GM12801 (cell line): ENCODE results near the gene ICE2.

Source experiments
- CTCF ChIP-seq: IDR thresholded peaks from one replicate; pipeline ENCODE4 v1.5.1; 2011; ENCODE audit warnings: control low read depth; ENCODE audit not compliant: insufficient read length; ENCODE audit errors: extremely low read depth

The ICE2 gene

GRCh38 chr15:60520825-60521368, 42.0 kb upstream of the ICE2 start:
- peak; percentile 86 for TF ChIP-seq CTCF

- no peak for TF ChIP-seq CTCF
Observed at GRCh38 chr15:60520013-60520824, 41.3 kb upstream of the ICE2 start.

DNA sequence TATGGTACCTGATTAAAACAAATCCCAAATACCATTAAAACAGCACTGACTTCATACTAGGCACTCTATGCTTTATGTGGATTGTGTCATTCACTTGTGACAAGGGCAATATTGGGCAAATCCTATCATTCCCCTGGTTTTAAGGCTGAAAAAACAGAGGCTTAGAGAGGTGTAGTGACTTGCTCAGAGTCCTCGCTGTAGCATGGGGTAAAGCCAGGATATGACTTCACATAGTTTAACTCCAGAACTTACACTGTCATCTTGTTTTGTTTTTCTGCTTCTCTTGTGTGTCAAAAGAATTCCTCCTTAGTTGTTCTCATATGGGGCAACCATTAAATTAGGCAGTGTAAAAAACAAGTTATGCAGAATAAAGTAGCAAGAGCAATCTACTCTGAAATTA, 40.3 kb upstream of the ICE2 start:
- TF ChIP-seq CTCF: no peak

GRCh38 chr15:60518511-60518910, 39.6 kb upstream of the ICE2 start:
- TF ChIP-seq CTCF: no peak

DNA sequence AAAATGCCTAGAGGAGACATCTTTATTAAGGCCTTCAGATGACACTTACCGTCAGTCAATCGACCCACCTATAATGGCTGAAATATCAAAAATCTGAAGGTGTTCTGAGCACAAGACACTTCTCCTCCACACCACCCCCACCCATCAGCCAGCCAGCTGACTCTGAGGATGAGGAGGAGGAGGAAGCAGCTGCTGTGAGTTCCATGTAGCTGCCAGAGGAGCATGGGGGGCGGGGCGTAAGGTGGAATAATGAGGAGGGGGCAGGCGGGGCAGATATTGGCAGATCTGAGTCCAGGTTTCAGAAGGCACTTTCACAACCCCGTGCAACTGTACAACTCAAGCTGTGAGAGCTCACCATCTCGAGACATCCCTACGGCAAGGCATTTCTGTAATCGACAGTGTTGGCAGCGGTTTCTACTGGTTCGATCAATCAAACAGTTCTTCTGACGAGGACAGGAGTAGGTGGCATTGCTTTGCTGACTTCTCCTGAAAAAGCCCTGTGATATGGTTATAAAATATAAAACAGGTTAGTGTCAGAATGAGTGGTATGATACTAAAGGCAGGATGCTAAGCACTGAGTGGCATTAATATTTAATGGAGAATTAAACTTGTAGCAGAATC, 35.4 kb upstream of the ICE2 start:
- TF ChIP-seq CTCF: no peak

GRCh38 chr15:60513676-60514075, 34.7 kb upstream of the ICE2 start:
- TF ChIP-seq CTCF: no peak

DNA sequence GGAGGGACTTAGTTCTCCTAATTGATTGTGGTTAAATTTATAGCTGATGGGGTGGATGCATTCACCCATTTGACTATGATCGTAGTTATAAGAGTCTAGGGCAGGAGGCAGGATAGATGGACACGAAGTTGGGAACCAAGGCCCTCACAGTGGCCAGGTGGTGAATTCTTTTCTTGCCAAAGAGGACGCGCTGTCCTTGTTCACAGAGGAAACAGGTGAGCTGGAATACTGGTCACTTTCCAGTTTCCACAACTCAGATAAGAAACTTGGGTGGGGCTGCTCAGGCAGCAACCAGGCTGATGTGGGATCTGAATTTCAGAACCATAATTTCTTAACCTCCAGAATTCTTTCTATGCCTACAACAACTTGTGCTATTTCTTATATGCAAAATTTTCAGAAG, 34.0 kb upstream of the ICE2 start:
- TF ChIP-seq CTCF: no peak
